OCI-LY1 (cell line): Measurements from ENCODE around the gene ZFAND5.

Source experiments
- CTCF ChIP-seq: fragments of 200-600 bp; sonication (generic), shearing (Covaris generic); IDR thresholded peaks from 2 replicates; pipeline ENCODE4 v1.5.1; 2017; ENCODE audit warnings: mild to moderate bottlenecking, antibody characterized with exemption, low read length, moderate library complexity, mixed read lengths
- EZH2 ChIP-seq: fragments of 200-600 bp; sonication (generic), shearing (Covaris generic); IDR thresholded peaks from 2 replicates; pipeline ENCODE4 v1.8.0; 2017; ENCODE audit warnings: borderline replicate concordance, mixed run types, mild to moderate bottlenecking, antibody characterized with exemption, low read length, moderate library complexity, mixed read lengths

GRCh38 chr9:72333197-72333596, 31.8 kb downstream of the ZFAND5 start:
- TF ChIP-seq CTCF (no peak), EZH2 (no peak)
